ENCODE results near the gene ASPA. TPM values are rescaled to one million over a fixed set of nuclear protein-coding genes. Genes with fewer than 3 reads are reported as not detected.

The ASPA gene
- total and polyA plus RNA-seq, 10 of the 15 experiments (the other 5 are each of a cell fraction or from before 2014, with no cell fraction given), result 0.04 to 0.30 TPM; not detected in 8

DNA sequence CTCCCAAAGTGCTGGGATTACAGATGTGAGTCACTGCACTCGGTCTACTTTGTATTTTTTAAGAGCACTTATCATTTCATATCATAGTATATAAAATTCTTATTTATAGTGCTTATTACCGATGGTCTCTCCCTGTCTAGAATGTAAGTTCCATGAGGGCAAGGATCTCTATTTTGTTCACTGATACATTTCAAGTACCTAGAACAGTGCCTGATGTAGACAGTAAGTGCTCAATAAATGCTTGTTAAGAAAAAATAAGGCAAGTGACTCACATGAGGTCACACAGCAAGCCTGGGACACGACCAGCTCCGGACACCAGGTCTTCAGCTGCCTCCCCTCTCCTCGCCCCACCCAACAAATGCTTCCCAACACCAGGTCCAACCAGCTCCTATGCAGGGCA lies 58.0 kb downstream of the ASPA start:
- FAIRE-seq (no peak), ATAC-seq (no peak), DNase-seq (ENCODE audit: low read depth, low spot score) (no peak)
- Histone ChIP-seq H4K20me1 (ENCODE audit: control insufficient read depth, insufficient read depth) (no peaks in the 10 kb centered on the region), H3K27me3 (replicated peaks in 1 of 2; ENCODE audit: control insufficient read depth in 2 of 2, insufficient read depth in 2 of 2, low read length in 1 of 2) (no peaks in the 10 kb centered on the region), H3K4me1 (ENCODE audit: control insufficient read depth, insufficient read depth, low read length) (peaks cover 3% of the 10 kb centered on the region), H3K27ac (ENCODE audit: control insufficient read depth, insufficient read depth) (no peak overlapping the region), H3K4me2 (ENCODE audit: control insufficient read depth, insufficient read depth) (no peak overlapping the region), H3K79me2 (ENCODE audit: control insufficient read depth, insufficient read depth, low read length) (no peaks in the 10 kb centered on the region), H3K4me3 (no peak overlapping the region), H3K9me3 (replicated peaks; ENCODE audit: control insufficient read depth, insufficient read depth, low read length) (no peaks in the 10 kb centered on the region), H2AFZ (ENCODE audit: control insufficient read depth, low read depth, low read length) (no peak overlapping the region), H3K36me3 (ENCODE audit: control insufficient read depth in 2 of 2, insufficient read depth in 2 of 2, low read length in 1 of 2) (peaks cover 0 to 5% of the 10 kb centered on the region in 2 experiments; a peak in 2 of 4 replicates), H3K9ac (ENCODE audit: control insufficient read depth, insufficient read depth, low read length) (no peak overlapping the region)
- ChIA-PET SMC1A (ENCODE audit: uncharacterized antibody, unreplicated experiment) (interaction anchor here (1.5 kb wide), 1 partner anchor 57 kb away, joined by 3 read pairs; the partner anchor contains the start of gene ASPA), POLR2A (no interaction called here), RAD21 (ENCODE audit: unreplicated experiment) (no interaction called here), CTCF (interaction anchor here (0.6 kb wide), 1 partner anchor 705 kb away, joined by 4 read pairs; no protein-coding TSS in a partner anchor)
- TF ChIP-seq PML (IDR thresholded peaks at IDR 0.05; ENCODE audit: low read length), result no peak
- no peak for TF ChIP-seq HDAC6 (IDR thresholded peaks at IDR 0.05; ENCODE audit: unreplicated experiment)
- TF ChIP-seq SMARCA5 (IDR thresholded peaks at IDR 0.05), result no peak
- TF ChIP-seq SIN3A (IDR thresholded peaks at IDR 0.05; ENCODE audit: low read depth, low read length), result no peak
- TF ChIP-seq, protein P1, sequence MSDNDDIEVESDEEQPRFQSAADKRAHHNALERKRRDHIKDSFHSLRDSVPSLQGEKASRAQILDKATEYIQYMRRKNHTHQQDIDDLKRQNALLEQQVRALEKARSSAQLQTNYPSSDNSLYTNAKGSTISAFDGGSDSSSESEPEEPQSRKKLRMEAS (IDR thresholded peaks at IDR 0.05; ENCODE audit: low read depth, low read length), result no peak
- TF ChIP-seq SRF (IDR thresholded peaks at IDR 0.05; ENCODE audit: low read depth in 2 of 2, low read length in 2 of 2), result no peak
- no peak for TF ChIP-seq ZZZ3 (IDR thresholded peaks at IDR 0.05; ENCODE audit: control insufficient read depth, insufficient read length, low read depth)
- TF ChIP-seq, protein P2, sequence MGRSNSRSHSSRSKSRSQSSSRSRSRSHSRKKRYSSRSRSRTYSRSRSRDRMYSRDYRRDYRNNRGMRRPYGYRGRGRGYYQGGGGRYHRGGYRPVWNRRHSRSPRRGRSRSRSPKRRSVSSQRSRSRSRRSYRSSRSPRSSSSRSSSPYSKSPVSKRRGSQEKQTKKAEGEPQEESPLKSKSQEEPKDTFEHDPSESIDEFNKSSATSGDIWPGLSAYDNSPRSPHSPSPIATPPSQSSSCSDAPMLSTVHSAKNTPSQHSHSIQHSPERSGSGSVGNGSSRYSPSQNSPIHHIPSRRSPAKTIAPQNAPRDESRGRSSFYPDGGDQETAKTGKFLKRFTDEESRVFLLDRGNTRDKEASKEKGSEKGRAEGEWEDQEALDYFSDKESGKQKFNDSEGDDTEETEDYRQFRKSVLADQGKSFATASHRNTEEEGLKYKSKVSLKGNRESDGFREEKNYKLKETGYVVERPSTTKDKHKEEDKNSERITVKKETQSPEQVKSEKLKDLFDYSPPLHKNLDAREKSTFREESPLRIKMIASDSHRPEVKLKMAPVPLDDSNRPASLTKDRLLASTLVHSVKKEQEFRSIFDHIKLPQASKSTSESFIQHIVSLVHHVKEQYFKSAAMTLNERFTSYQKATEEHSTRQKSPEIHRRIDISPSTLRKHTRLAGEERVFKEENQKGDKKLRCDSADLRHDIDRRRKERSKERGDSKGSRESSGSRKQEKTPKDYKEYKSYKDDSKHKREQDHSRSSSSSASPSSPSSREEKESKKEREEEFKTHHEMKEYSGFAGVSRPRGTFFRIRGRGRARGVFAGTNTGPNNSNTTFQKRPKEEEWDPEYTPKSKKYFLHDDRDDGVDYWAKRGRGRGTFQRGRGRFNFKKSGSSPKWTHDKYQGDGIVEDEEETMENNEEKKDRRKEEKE (IDR thresholded peaks at IDR 0.05), result no peak
- TF ChIP-seq, protein P3, sequence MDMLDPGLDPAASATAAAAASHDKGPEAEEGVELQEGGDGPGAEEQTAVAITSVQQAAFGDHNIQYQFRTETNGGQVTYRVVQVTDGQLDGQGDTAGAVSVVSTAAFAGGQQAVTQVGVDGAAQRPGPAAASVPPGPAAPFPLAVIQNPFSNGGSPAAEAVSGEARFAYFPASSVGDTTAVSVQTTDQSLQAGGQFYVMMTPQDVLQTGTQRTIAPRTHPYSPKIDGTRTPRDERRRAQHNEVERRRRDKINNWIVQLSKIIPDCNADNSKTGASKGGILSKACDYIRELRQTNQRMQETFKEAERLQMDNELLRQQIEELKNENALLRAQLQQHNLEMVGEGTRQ (IDR thresholded peaks at IDR 0.05; ENCODE audit: borderline replicate concordance, low read depth, low read length), result no peak
- no TSS peak for BruUV-seq (replicated peaks)
- WGBS (ENCODE audit: insufficient coverage, insufficient replicate concordance, low lambda C conversion rate, missing lambda C conversion rate), result 80% methylated on average over 5 of the region's 5 CpGs
- in situ Hi-C loops (cut with MboI), result no loop called here
- intact Hi-C loops (cut with micrococcal nuclease; ENCODE audit: unreplicated experiment), result no loop called here

All from GM12878 (cell line).